Glomerular visceral epithelial cell (primary cell): ENCODE measurements around the gene SELE.

Source experiments
- DNase-seq: peaks from one replicate; pipeline ENCODE4 v3.0.0-alpha.2; 2016; ENCODE audit errors: extremely low spot score

The SELE gene

GRCh38 chr1:169733924-169734323 is at the start of gene SELE:
SELE (minus strand) TSS chr1:169734079; CDS start chr1:169733612, 467 bp downstream.
- DNase-seq: no peak

DNA sequence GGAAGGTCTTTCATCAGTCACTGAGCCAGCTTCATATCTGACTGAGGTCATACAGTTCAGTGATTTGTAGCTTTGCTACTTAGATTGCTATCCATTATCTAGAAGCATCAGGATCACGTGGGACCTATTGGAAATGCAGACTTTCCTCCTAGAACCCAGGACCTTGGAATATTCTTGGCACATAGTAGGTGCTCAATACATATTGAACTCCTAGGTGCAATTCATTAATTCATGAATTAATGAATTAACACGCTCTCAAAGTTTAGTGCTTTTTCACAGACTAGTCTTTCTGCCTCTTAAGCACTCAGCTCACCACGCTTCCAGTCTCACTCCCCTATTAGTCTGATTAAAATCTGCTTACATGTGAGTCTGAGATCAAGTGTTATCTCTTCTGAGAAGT is 48.7 kb upstream of the SELE start:
- no peak for DNase-seq

- DNase-seq: peak; percentile 20
These were observed 46.1 kb upstream of the SELE start for GRCh38 chr1:169779970-169780369.

DNA sequence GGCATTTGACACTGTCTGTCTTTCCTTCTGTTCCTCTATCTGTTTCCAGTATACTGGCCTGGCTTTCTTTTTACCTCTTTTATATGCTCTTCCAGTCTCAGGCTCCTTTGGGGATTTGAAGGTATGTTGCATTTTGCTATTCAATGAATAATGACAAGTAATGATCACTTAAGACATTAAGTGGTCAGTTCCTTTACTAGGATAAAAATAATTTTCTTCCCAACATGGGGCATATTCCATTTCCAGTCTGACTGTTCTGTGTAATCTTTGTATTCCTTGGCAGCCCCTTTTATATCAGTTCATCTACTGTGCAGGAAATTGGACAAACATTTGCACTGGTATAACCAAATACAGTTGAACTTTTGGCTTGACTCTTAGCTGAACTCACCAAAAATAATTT is 45.3 kb upstream of the SELE start:
- DNase-seq: no peak

GRCh38 chr1:169776440-169776839 is 42.6 kb upstream of the SELE start:
- no peak for DNase-seq

DNA sequence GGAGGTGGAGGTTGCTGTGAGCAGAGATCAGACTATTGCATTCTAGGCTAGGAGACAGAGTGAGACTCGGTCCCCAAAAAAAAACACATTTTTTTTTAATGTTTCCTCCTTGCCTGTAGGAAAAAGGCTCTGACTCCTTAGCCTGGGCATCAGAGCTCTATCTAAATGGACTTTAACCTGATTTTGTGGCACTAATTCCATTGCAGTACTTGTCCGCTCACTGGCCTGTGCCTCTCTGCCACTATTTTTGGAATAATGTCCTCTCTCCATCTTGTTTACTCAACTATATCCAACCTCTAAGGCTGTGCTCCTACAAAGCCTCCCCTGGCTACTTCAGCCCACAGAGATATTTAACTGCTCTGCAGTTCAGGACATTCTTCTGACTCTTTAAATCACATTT is 34.3 kb upstream of the SELE start:
- DNase-seq: no peak

- DNase-seq: no peak
These were observed 31.9 kb upstream of the SELE start for GRCh38 chr1:169765580-169766331.

- no peak for DNase-seq
These were observed 31.0 kb upstream of the SELE start for GRCh38 chr1:169764919-169765318.

GRCh38 chr1:169762699-169763098 is 28.8 kb upstream of the SELE start:
- no peak for DNase-seq

DNA sequence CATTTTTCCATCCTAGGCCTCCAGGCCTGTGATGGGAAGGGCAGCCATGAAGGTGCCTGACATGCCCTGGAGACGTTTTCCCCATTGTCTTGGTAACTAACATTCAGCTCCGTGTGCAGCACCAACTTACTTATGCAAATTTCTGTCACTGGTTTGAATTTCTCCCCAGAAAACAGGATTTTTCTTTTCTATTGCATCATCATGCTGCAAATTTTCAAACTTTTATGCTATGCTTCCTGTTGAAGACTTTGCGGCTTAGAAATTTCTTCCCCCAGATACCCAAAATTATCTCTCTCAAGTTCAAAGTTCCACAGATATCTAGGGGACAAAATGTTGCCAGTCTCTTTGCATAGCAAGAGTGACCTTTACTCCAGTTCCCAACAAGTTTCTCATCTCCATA is 25.2 kb upstream of the SELE start:
- DNase-seq: no peak

- no peak for DNase-seq
These were observed 19.7 kb upstream of the SELE start for GRCh38 chr1:169753549-169753948.

GRCh38 chr1:169750041-169750440 is 16.2 kb upstream of the SELE start:
- DNase-seq: no peak

- DNase-seq: no peak
These were observed 12.7 kb upstream of the SELE start for GRCh38 chr1:169746550-169746949.

DNA sequence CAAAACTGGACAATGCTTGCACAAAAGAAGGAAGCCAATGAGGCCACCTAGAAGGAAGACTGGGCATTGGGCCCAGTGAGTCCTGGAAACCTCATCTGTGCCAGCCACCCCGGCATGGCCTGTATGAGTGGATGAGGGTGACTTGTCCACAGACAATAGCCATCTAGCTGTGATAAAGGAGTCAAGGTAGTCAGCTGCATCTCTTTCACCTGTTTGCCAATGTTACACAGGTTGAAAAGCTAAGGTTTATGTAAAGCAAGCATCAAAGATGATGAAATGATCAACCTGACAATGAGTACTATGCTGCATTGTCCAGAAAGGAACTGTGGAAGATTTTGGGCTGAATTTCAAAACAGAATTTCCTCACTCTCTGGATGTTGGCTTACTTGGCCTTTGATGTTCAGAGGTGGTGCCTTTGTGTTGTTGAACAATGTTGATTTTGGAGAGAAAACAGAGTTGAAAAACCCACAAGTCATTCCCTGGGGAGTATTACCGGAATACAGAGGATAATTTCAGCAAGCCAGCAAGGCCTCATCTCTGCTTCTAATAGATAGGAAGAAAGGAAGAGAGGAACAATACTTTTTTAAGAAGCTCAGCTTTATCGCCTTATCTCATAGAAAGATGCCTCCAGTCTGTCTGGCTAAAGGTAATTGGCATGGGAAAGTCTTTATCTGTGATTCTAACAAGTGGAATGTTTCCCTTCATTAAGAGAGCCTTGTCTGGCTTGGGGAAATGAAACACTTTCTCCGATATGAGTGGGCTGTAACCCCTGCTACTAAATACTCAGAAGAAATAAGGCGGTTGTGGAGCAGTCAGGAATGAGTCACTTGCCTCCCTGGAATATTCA is 11.4 kb upstream of the SELE start:
- no peak for DNase-seq

DNA sequence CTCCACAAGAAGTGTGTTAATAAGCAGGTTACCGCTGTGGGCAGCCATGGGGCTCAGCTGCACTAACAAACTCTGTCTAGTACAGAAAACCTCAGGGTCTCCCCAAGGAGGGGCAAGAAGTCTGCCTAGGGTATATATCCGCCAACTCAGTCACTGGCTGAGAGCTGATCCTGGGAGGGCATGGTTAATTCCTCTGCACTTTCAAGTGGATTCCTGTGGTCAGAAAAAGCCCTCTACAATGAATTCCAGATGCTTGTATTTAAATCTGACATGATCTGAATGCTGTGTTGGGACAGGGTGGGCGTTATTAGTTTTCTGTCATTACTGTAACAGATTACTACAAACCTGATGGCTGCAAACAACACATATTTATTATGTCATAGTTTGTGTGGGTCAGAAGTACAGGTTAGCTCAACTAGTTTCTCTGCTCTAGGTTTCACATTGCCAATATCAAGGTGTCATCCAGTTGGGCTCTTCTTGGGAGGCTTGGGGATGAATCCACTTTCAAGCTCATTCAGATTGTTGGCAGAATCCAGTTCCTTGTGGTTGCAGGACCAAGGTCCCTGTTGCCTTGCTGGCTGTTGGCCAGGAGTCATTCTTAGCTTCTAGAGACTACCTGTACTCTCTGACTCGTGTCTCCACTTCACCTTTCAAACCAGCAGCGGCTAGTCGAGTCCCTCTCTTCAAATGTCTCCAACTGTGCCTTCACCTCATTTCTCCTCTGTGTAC is 8.0 kb upstream of the SELE start:
- DNase-seq: peak; percentile 66

GRCh38 chr1:169739980-169740379 is 6.1 kb upstream of the SELE start:
- no peak for DNase-seq

GRCh38 chr1:169731446-169731845 is 2.4 kb downstream of the SELE start:
- DNase-seq: no peak

DNA sequence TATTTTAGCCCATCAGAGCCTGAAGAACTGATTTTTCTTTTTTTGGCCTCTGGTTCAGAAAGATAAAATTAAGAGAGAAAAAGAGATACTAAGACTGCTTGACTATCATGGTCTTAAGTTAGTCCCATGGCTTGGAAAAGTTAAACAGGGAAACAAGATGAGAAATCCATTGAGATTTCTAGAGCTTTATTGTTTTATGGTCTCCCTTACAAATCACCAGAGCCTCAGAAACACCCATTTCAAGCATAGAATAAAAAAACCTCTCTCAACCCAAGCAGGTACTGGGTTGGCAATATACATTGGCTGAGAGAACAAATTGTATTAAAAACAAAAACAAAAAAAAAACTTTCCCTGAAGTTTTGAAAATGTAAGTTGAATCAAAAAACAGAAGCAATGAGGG is 3.9 kb downstream of the SELE start:
- no peak for DNase-seq

GRCh38 chr1:169727307-169727706 is 6.6 kb downstream of the SELE start:
- no peak for DNase-seq

- no peak for DNase-seq
These were observed 7.0 kb downstream of the SELE start for GRCh38 chr1:169726851-169727250.

- no peak for DNase-seq
These were observed 7.9 kb downstream of the SELE start for GRCh38 chr1:169725930-169726329.

DNA sequence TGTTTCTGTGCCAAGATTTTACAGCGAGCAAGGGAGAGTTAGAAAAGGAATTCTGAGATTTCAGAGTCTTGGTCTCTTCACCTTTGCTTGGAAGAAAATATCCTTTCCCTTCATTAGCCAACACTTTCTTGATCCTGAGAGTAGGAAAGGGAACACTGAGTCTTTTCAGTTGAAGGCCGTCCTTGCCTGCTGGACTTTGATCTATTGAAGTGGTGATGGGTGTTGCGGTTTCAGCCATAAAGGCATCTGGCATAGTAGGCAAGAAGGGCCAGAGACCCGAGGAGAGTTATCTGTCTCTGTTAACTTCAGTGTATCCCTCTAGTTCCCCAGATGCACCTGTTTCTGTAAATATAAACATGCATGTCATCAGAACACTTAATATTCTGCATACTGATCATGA is 9.7 kb downstream of the SELE start:
- DNase-seq: no peak

DNA sequence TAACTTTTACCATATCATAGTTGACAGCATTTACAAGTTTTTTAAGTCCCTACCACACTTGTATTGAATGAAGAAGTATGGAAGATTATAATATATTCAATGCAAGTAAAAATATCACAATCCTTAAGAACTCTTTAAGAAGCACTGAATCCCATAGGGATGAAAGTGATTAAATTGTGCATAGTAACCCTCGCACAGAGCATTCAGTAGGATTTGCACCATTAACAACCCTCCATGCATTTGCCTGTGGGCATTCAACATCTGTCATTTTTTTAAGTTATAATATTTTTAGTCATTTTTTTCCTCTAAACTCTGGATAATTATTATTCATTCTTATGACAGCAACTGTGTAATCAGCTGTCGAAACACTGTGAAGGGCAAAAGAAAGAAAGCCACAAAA is 10.1 kb downstream of the SELE start:
- DNase-seq: no peak
